ENCODE results near the gene TANGO2. TPM values are rescaled to one million over a fixed set of nuclear protein-coding genes. Genes with fewer than 3 reads are reported as not detected.

The TANGO2 gene
- total and polyA plus RNA-seq, 9 of the 15 experiments (the other 6 are each of a cell fraction or from before 2014, with no cell fraction given) = 15.5 to 94.9 (median 70.1) TPM

GRCh38 chr22:20108757-20109230 lies 87.9 kb downstream of the TANGO2 start:
- CTCF ChIA-PET (ENCODE audit: low intra/inter-chr PET ratio) = no interaction called here

More at GRCh38 chr22:20108757-20109230, 87.9 kb downstream of the TANGO2 start:
- DNase-seq (ENCODE audit: extremely low read depth in 1 of 4, low spot score in 3 of 4) (no peak), FAIRE-seq (no peak), ATAC-seq (no peak)
- in situ Hi-C loops (cut with MboI) = no loop called here
- H3K4me1 ChIP-seq (replicated peaks in 1 of 2; ENCODE audit: control insufficient read depth in 2 of 2, insufficient read depth in 2 of 2, low read length in 2 of 2) = peaks cover 0 to 64% of the 10 kb centered on the region in 2 experiments; a peak in 3 of 5 replicates
- no peak overlapping the region for H2AFZ ChIP-seq (ENCODE audit: low read depth, low read length)
- peaks cover 13% of the 10 kb centered on the region for H3K79me2 ChIP-seq (ENCODE audit: control insufficient read depth, insufficient read depth, low read length)
- H3K9me1 ChIP-seq (ENCODE audit: control insufficient read depth, insufficient read depth, low read length) = peaks cover 5% of the 10 kb centered on the region
- H3K4me2 ChIP-seq (ENCODE audit: insufficient read depth, low read length) = no peak overlapping the region
- BruUV-seq (replicated peaks) = no TSS peak
- TF ChIP-seq TBL1XR1 (IDR thresholded peaks at IDR 0.05; ENCODE audit: low read length in 2 of 2) = 0 out of 4 replicates have a peak, but pooled peaks of 1 of the 2 experiments have one; percentile 21
- peak; percentile 49 for TF ChIP-seq RBFOX2 (IDR thresholded peaks at IDR 0.05; ENCODE audit: low read depth, low read length)
- TF ChIP-seq PML (IDR thresholded peaks at IDR 0.05; ENCODE audit: low read length) = 0 out of 2 replicates have a peak, but pooled peaks have one; percentile 19
- 0 out of 2 replicates have a peak, but pooled peaks have one; percentile 0 for TF ChIP-seq HDAC6 (IDR thresholded peaks at IDR 0.05; ENCODE audit: low read depth, low read length)
- TF ChIP-seq KLF13 (tag; IDR thresholded peaks at IDR 0.05; ENCODE audit: borderline replicate concordance, low read depth) = 0 out of 2 replicates have a peak, but pooled peaks have one; percentile 13
- TF ChIP-seq, protein P1, sequence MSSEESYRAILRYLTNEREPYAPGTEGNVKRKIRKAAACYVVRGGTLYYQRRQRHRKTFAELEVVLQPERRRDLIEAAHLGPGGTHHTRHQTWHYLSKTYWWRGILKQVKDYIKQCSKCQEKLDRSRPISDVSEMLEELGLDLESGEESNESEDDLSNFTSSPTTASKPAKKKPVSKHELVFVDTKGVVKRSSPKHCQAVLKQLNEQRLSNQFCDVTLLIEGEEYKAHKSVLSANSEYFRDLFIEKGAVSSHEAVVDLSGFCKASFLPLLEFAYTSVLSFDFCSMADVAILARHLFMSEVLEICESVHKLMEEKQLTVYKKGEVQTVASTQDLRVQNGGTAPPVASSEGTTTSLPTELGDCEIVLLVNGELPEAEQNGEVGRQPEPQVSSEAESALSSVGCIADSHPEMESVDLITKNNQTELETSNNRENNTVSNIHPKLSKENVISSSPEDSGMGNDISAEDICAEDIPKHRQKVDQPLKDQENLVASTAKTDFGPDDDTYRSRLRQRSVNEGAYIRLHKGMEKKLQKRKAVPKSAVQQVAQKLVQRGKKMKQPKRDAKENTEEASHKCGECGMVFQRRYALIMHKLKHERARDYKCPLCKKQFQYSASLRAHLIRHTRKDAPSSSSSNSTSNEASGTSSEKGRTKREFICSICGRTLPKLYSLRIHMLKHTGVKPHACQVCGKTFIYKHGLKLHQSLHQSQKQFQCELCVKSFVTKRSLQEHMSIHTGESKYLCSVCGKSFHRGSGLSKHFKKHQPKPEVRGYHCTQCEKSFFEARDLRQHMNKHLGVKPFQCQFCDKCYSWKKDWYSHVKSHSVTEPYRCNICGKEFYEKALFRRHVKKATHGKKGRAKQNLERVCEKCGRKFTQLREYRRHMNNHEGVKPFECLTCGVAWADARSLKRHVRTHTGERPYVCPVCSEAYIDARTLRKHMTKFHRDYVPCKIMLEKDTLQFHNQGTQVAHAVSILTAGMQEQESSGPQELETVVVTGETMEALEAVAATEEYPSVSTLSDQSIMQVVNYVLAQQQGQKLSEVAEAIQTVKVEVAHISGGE (CRISPR knock-in tag; IDR thresholded peaks at IDR 0.05) = no peak
- no peak for TF ChIP-seq ZNF695 (CRISPR knock-in tag; IDR thresholded peaks at IDR 0.05)
- no peak for TF ChIP-seq POLR2B (IDR thresholded peaks at IDR 0.05; ENCODE audit: low read depth, partially characterized antibody)
- no peak for TF ChIP-seq NBN (IDR thresholded peaks at IDR 0.05; ENCODE audit: low read depth)
- no peak for TF ChIP-seq JUND (IDR thresholded peaks at IDR 0.05; ENCODE audit: borderline replicate concordance, low read depth, low read length)
- no peak for TF ChIP-seq JUND (tag; IDR thresholded peaks at IDR 0.05; ENCODE audit: borderline replicate concordance, low read depth, low read length)
- H3K27me3 ChIP-seq (ENCODE audit: control insufficient read depth in 2 of 2, insufficient read depth in 2 of 2, low read length in 2 of 2) = no peaks in the 10 kb centered on the region
- H3K9me3 ChIP-seq (replicated peaks; ENCODE audit: control insufficient read depth, insufficient read depth, low read depth, low read length) = no peaks in the 10 kb centered on the region
- peak overlapping the region in 1 of 2 experiments; percentile 48; a peak in 1 of 4 replicates for H3K9ac ChIP-seq (ENCODE audit: insufficient read depth in 1 of 2, low read depth in 2 of 2, low read length in 2 of 2)
- H4K20me1 ChIP-seq (replicated peaks; ENCODE audit: control insufficient read depth, insufficient read depth, low read length) = peaks cover 78% of the 10 kb centered on the region
- no peak overlapping the region for H3K27ac ChIP-seq (ENCODE audit: extremely low read depth, low read depth, low read length)
- POLR2A ChIA-PET = interaction anchor here (0.6 to 20.7 kb wide), 24 partner anchors 9 to 329 kb away, joined by 3 to 513 read pairs (median 3); partner anchors contain the start of genes DGCR6L, RANBP1, TANGO2 and TRMT2A
- WGBS (ENCODE audit: insufficient coverage, low coverage, missing lambda C conversion rate) = 89% methylated on average over 12 of the region's 12 CpGs
- H3K4me3 ChIP-seq = no peak overlapping the region
- H3K36me3 ChIP-seq (ENCODE audit: control insufficient read depth, insufficient read depth, low read length) = peaks cover 97% of the 10 kb centered on the region
- intact Hi-C loops (cut with micrococcal nuclease) = no loop called here

Data from K562 (cell line).